Neural progenitor cell (in vitro differentiated cells): Measurements from ENCODE around the gene CLEC3B.

ENCODE experiments used
- CTCF ChIP-seq: fragments of 200-600 bp; sonication (generic); IDR thresholded peaks from 2 replicates; pipeline ENCODE4 v1.5.1; 2017; ENCODE audit warnings: antibody characterized with exemption, mild to moderate bottlenecking
- EZH2 ChIP-seq: fragments of 200-600 bp; sonication (generic); IDR thresholded peaks from 2 replicates; pipeline ENCODE4 v1.6.1; 2017; ENCODE audit warnings: antibody characterized with exemption, mild to moderate bottlenecking, moderate library complexity
- EZH2phosphoT487 ChIP-seq: fragments of 200-600 bp; sonication (generic); IDR thresholded peaks from 2 replicates; pipeline ENCODE4 v1.6.1; 2017; ENCODE audit warnings: antibody characterized with exemption

- TF ChIP-seq EZH2 (no peak), CTCF (no peak), EZH2phosphoT487 (no peak)
Observed at GRCh38 chr3:45060165-45060892, 34.2 kb downstream of the CLEC3B start.
